Posterior cingulate gyrus (tissue), 11 donors: Measurements from ENCODE around the gene SLC16A2.
A peak's percentile ranks its signal among the peaks of the same experiment; 100 is the strongest.

Source experiments
- DNase-seq, 10 donors: peaks; one replicate each; pipeline versions ENCODE4 v3.0.0 to v3.0.0-alpha.2; 2020 to 2021; ENCODE audit warnings: mixed read lengths in 3 of 10
- intact Hi-C: fragments of 100-400 bp; cut with DNase I; formaldehyde crosslinking; loops from one replicate; pipeline ENCODE4 v1.15.1; 2023

The SLC16A2 gene

GRCh38 chrX:74421036-74421739 is at the start of gene SLC16A2:
Gene SLC16A2 (plus strand): TSS chrX:74421493. CDS start chrX:74421638, 145 bp downstream.
- intact Hi-C loops: loop anchor here (10.0 kb wide), 1 partner anchor 114 kb away; no protein-coding TSS in a partner anchor
- DNase-seq: peak; percentile 50 to 95 (median 68)

- no peak for DNase-seq
- intact Hi-C loops: no loop called here
Observed at GRCh38 chrX:74372272-74372671, 49.0 kb upstream of the SLC16A2 start.

- intact Hi-C loops: no loop called here
- DNase-seq: no peak
Observed at GRCh38 chrX:74377282-74377681, 44.0 kb upstream of the SLC16A2 start.

GRCh38 chrX:74382613-74383012 is 38.7 kb upstream of the SLC16A2 start:
- DNase-seq: peak in 7 of 10 donors; percentile 44 to 86 (median 61)
- intact Hi-C loops: loop anchor here (1.0 to 2.0 kb wide), 2 partner anchors 168 to 528 kb away; no protein-coding TSS in a partner anchor

GRCh38 chrX:74383611-74384010 is 37.7 kb upstream of the SLC16A2 start:
- peak in 6 of 10 donors; percentile 12 to 82 (median 45) for DNase-seq

GRCh38 chrX:74389016-74389722 is 32.1 kb upstream of the SLC16A2 start:
- intact Hi-C loops: no loop called here
- DNase-seq: no peak

More at GRCh38 chrX:74383611-74384010, 37.7 kb upstream of the SLC16A2 start:
- intact Hi-C loops: loop anchor here (1.0 to 2.0 kb wide), 2 partner anchors 167 to 529 kb away; no protein-coding TSS in a partner anchor

GRCh38 chrX:74395556-74395955 is 25.7 kb upstream of the SLC16A2 start:
- DNase-seq: no peak
- intact Hi-C loops: no loop called here

- no peak for DNase-seq
- intact Hi-C loops: no loop called here
Observed at GRCh38 chrX:74405973-74406489, 15.3 kb upstream of the SLC16A2 start.

GRCh38 chrX:74408304-74408703 is 13.0 kb upstream of the SLC16A2 start:
- DNase-seq: no peak
- intact Hi-C loops: no loop called here

- intact Hi-C loops: loop anchor here (10.0 kb wide), 1 partner anchor 115 kb away; no protein-coding TSS in a partner anchor
- peak in 4 of 10 donors; percentile 7 to 80 (median 8) for DNase-seq
Observed at GRCh38 chrX:74419864-74420195, 1.5 kb upstream of the SLC16A2 start.

- intact Hi-C loops: loop anchor here (10.0 kb wide), 1 partner anchor 114 kb away; no protein-coding TSS in a partner anchor
Observed at GRCh38 chrX:74420196-74421035, 877 bp upstream of the SLC16A2 start.

GRCh38 chrX:74421740-74422352 is 553 bp downstream of the SLC16A2 start:
- intact Hi-C loops: loop anchor here (10.0 kb wide), 1 partner anchor 113 kb away; no protein-coding TSS in a partner anchor
- DNase-seq: peak in 1 of 10 donors; percentile 80

More at GRCh38 chrX:74420196-74421035, 877 bp upstream of the SLC16A2 start:
- peak; percentile 36 to 95 (median 56) for DNase-seq

GRCh38 chrX:74422576-74423288 is 1.4 kb downstream of the SLC16A2 start:
- intact Hi-C loops: loop anchor here (10.0 kb wide), 1 partner anchor 112 kb away; no protein-coding TSS in a partner anchor
- DNase-seq: peak; percentile 29 to 93 (median 53)

GRCh38 chrX:74423289-74423998 is 2.2 kb downstream of the SLC16A2 start:
- intact Hi-C loops: loop anchor here (10.0 kb wide), 1 partner anchor 111 kb away; no protein-coding TSS in a partner anchor
- DNase-seq: no peak

GRCh38 chrX:74426071-74426470 is 4.8 kb downstream of the SLC16A2 start:
- intact Hi-C loops: loop anchor here (10.0 kb wide), 1 partner anchor 109 kb away; no protein-coding TSS in a partner anchor

GRCh38 chrX:74426615-74427014 is 5.3 kb downstream of the SLC16A2 start:
- DNase-seq: no peak
- intact Hi-C loops: loop anchor here (10.0 kb wide), 1 partner anchor 108 kb away; no protein-coding TSS in a partner anchor

More at GRCh38 chrX:74426071-74426470, 4.8 kb downstream of the SLC16A2 start:
- DNase-seq: no peak

- intact Hi-C loops: no loop called here
- no peak for DNase-seq
Observed at GRCh38 chrX:74431797-74432196, 10.5 kb downstream of the SLC16A2 start.

GRCh38 chrX:74434336-74434735 is 13.0 kb downstream of the SLC16A2 start:
- DNase-seq: peak in 1 of 10 donors; percentile 10
- intact Hi-C loops: no loop called here
